Stimulated activated naive CD4-positive, alpha-beta T cell (primary cell): ENCODE results near the gene ZNF385D.
"Not testable (repeated sequence)": the region's sequence is repeated elsewhere in the genome, so short reads cannot be mapped to it uniquely, and the experiment has no call there.

Source experiments
- DNase-seq, 6 experiments: peaks; one replicate each; lab custom pipeline; 2025; lab: John Stamatoyannopoulos, UW

The ZNF385D gene

DNA sequence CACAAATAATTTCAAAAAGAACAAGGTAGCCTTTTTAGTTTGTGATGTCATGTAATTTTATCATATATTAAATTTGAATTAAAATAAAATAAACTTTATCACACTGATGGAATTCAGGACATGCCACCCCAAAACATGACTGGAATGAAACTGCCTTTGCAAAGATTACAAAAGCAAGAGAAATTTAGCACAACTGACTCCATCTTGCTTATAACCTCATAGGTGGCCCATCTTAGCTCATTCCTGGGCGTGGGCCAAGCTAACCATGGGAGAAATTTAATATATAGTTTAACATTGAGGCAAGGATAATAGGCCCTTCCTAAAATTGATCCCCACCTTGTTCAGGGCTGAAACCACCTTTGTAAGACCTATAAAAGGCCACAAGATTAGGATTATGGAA lies 235.6 kb downstream of the ZNF385D start:
- DNase-seq = no peak

DNA sequence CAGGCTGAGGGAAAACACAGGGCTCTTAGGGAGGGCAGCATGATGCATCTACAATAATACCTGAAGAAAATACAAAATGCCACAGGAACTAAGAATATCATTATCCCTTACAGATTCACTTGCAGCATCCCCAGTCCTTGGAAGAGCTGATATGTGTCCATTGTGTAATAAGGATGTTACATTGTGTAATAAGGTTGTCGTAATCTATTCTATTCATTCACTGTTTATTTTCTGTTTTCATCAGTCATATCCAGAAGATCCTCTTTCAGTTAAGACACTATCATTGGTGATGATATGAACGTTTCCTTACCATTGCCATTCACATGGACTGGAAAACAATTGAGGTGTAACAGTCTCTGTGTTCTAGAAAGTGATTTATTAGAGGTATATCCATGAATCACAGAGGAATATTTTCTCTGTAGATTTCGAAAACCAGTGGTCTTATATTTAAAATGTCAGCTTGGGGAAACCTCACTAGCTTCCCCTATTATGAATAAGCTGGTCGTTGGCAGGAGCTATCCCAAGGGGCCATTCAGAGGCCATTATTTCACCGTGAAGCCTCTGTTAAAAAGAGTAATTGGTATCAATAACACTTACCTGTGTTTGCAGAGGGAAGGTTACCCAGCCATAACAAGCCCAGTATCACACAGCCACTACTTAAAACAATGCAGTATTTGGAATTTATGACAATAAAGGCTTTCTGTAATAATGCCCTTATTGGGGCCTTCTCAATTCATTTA lies 241.1 kb downstream of the ZNF385D start:
- no peak for DNase-seq

DNA sequence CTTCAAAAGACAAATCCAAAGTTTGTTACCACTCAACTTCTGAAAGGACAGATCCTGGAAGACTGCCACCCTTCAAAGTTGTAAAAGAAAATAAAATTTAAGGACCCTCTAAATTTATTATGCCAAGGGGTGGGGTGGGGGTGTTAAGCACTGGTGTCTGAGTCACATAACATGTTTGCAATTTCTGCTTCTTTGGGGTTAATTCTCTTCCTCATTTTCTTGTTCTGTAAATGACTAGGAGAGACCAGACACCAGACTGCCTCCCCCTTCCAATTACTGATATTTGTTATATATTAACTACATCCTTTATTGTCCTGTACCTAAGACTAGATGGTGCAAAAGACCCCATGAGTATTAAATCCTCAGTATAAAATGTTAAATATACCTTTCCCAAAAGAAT lies 242.8 kb downstream of the ZNF385D start:
- no peak for DNase-seq

DNA sequence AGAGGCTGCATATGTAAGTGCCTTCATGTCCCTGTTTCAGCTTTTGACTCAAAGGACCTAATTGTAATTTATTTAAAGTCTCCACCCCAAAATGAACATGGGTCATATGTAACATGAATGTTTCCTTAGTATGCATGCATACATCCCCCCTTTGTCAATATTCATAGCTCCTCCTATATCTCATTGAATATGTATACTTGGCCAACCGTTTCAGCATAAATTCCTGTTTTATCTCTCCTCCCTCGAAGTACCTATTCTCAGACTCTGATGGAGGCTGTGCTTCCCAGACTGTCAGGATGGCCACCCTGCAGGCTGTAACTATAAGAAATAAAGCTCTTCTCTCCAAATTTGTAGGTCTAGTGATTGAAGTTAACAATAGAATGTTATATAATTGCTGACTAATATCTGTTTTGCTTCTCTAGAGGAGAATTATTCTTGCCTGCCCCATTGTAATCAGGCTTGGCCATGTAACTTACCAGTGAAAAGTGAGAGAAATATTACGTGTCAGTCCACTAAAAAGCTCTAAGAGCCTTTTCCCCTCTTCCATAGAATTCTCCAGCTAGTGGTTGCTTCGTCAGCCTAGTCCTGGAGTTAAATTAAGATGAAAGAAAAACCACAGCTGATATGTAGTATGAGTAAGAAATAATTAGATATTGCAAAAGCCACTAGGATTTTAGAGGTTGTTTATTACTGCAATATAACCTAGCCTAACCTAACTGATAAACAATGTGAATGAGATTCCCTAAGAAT lies 245.1 kb downstream of the ZNF385D start:
- DNase-seq = no peak

DNA sequence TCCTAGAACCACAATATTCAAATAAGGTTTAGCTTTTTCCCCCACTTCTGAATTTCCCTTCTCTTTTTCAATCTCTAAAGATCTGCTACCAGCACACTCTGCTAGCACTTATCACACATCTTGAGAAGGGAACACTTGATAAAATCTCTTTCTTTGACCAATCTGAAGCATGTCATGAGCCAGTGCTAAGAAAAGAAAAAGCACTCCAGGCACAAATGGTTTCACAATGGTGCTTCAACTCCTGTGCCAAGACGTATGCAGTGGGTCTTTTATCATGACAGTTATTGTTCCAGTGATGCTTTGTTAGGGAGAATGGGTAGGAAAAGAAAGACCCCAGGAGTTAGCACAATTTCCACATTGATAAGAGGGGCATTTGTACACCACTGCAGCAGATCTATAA lies 248.4 kb downstream of the ZNF385D start:
- DNase-seq = no peak

DNA sequence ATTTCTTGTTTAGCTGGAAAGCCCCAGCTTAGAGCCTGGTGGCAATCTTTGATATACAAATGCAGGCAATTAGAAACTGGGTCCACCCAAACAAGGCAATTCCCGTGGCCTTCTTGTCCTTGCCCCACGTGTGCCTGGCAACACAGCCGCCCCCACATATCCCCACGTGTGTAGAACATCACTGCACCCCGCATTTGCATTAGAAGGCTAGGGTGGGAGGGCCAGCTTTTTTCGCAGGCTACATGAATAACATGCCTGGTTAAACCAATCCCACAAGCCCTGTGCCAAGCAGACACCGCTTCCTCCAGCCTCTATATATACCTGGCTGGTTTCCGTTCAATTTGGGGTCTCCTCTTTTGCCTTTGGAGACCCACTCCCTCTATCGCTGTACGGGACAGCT lies 250.2 kb downstream of the ZNF385D start:
- no peak for DNase-seq

DNA sequence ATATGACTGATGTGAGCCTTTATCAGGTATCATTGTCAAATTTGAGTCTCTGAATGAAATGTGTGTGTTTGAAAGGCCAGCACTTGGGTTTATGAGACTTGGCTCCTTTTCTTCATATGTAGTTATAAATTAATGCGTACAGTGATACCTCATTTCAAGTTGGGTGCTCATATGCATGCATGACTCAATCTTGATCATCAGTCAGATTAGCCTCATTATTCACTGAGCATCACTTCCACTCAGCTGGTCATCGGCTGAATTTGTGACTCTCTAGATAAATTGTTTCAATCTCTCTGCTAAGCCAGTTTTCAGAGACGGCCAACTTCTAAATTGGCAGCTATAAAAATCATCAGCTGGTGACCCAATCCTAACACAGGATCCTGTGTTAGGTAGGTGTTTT lies 260.3 kb downstream of the ZNF385D start:
- DNase-seq = not testable (repeated sequence)

DNA sequence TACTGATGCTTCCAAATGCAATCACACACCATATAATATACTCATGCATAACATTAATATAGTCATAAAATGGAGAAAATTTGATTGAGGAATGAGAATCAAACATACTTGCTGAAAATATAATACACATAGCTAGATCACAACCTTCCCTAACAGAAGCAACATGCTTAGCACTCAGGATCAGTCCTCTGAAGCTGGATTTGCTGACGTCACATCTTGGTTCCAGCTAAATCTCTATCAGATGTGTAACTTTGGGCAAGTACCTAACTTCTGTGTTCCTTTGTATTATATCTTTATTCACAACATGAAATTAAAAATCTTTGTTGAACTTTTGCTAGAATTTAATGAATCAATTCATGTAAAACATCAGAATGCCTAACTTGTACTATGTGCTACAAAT lies 263.5 kb downstream of the ZNF385D start:
- DNase-seq = no peak

DNA sequence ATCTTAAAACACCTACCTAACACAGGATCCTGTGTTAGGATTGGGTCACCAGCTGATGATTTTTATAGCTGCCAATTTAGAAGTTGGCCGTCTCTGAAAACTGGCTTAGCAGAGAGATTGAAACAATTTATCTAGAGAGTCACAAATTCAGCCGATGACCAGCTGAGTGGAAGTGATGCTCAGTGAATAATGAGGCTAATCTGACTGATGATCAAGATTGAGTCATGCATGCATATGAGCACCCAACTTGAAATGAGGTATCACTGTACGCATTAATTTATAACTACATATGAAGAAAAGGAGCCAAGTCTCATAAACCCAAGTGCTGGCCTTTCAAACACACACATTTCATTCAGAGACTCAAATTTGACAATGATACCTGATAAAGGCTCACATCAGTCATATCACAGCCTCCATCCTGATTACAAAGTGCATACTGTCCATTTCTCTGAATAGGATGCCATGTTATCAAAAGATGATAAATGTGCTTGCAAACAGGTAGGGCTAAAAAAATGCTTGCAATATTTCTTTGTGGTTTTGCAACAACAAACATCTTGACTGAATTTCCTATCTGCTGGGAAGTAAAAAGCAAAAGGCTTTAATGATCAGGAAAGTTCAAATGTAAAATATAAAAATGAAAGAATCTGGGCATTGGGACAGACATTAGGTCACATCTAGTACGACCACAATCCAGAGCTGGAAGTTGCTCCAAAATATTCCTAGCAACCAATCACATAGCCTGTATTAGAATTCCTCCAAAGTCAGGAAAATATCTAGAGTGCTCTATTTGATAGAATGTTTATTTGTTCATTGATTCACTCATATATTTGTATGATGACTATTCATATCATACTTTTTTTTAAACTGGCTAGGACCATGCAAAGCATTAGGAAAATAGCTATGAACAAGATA lies 264.7 kb downstream of the ZNF385D start:
- not testable (repeated sequence) for DNase-seq

DNA sequence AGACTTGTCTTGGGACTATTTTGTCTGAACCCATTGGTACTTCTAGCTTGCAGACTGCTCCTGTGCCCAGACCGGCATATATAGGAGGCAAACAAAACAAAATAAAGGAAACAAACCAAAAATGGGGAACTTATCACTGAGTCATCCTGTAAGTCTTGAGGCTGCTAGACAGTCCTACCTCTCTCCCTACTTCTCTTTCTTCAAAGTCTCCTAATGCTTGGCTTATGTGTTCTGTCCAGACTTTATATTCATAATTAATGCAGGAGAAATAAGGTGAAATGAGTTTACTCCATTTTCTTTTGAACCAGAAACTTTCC lies 266.2 kb downstream of the ZNF385D start:
- no peak for DNase-seq

DNA sequence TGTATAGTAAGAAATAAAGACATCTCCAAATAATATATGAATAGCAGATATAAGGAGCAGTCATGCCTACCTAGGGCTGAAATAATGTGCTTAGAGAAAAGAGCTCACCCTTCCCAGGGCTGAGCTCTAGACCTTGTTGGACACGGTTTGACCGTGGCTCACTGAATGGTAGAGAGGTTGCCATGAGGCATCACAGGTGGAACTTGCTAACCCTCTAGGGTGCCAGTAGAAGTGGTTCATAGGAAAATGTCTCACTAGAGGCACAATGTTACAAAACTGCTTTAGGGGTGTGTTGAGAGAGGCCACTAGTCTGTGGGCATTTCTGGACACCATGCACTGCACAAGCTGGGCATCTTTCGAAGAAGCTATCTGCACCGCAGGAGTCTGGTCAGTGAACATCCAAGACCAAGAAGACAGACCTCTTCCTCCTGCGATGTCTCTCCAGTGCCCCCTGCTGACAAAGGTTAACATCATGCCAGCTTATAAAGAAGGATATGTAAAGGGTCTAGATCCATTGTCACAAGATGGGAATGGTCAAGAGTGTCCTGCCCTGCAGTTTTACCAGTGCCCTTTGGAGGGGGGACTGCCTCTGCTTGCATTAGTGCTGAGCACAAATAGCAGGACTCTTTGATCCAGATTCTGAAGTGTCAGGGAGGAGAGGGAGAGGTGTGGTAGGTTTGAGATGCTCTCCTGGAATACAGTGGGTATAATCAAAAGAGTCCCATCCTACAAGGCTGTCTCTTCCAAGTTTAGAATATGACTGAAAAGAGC lies 266.8 kb downstream of the ZNF385D start:
- no peak for DNase-seq

DNA sequence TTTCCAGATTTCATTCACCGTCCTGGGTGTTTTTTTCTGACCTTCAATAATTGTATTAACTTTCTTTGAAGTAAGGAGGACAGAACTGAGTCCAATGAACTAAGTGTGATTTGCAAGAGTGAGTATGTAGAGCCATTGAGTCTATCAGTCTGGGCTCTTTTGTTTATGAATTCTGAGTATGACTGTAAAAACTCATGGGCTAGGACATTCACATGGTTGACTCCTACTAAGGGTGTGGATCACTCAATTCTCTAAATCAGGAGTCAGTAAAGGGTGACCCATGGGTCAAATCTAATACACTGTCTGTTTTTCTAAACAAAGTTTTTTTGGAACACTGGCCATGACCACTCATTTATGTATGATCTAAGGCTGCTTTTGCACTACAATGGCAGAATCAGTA lies 269.0 kb downstream of the ZNF385D start:
- no peak for DNase-seq

DNA sequence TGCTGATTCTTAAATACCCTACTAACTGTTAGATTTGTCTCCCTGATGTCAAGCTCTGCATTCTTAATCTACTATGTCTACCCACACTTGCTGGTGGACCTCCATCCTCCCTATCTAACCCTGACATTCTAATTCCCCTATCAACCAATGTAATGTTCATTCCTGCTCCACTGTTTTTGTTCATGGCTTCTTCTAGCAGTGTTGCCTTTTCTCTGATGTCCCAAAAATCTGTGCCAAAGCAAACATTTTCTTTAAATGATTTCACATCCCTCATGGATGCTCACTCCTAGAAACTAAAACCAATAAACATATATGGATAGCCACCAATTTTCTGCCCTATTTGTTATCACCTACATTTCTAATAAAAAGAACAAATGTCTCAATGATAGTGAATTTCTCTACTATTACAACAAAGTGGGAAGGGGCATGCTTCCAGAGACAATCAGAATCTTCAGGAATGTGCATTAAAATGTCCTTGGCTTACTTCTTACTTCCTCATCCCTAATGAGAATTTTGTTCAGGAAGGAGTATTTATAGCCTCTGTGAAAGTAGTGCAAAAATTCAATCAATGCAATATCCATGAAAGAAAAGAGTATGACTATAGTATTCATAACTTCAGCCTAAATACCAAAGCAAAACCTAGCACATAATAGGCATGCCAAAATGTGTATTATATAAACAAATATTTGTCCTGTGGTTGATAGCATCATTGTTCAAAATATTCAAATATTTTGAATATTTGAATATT lies 273.3 kb downstream of the ZNF385D start:
- no peak for DNase-seq

DNA sequence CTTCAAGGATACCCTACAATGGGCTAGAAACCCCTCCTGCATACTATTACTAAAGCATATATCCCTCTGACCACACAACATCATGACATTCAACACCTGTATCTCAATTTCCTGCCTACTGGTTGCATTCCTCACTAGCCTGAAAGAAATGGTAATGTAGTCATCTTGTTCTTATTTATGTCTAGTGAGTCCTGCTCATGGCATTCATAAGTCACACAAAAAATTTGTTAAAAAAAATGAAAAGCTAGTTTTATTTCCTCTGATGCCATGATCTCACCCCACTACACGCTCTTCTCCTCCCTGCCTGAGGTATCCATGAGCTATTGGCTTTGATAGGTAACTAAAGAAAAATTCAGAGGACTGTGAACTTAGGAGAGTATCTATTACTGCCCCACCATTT lies 284.5 kb downstream of the ZNF385D start:
- DNase-seq = no peak

DNA sequence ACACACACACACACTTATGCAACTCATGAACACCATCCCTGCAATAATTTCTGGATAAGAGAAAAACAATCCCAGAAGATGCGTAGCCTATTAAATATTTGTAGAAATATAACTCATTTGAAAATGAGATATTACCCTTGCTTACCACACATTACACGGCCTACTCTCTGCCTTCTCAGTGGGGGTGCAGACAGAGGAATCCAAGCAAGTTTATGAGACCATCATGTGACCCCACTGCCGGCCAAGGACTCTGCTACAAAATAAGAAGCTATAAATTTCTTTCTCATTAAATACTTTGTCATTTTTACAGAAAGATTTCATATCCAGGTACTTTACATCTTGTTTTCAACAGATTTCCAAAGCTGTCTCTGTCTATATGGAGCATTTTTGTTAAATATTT lies 286.3 kb downstream of the ZNF385D start:
- DNase-seq = no peak

DNA sequence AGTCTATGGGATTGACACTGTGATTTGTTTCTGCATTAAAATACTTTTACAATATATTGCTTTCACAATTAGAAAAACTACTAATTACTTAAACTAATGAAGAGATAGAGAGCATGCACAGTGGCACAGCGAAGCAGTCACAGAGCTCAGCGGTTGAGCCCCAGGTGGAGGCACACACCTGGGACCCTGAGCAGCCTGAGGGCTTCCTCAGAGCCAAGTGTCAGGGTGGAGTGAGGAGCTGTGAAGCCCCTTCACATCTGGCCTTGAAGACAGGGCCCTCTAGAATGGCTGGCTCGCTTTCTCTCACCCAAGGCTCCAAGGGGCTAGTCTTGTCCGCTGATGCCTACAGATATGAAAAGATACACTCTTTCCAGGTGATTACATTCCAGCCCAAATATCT lies 287.7 kb downstream of the ZNF385D start:
- DNase-seq = no peak

DNA sequence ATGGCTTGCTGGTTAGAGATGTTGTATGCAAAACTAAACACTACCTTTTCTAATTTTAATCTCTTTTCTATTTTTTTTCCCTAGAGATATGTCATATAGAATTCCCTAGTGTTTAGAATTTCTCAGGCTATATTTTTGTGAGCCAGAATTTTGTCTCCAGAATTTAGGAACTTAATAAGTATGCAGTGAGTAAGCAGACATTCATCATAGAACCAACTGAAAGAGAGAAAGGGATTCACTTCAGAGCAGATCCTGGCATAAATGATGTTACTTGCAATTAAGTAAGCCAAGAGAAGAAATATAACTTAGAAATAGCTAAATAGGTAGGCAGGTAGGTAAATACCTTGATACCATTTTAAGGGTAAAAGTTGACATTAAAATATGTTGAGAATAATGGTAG lies 288.9 kb downstream of the ZNF385D start:
- no peak for DNase-seq

DNA sequence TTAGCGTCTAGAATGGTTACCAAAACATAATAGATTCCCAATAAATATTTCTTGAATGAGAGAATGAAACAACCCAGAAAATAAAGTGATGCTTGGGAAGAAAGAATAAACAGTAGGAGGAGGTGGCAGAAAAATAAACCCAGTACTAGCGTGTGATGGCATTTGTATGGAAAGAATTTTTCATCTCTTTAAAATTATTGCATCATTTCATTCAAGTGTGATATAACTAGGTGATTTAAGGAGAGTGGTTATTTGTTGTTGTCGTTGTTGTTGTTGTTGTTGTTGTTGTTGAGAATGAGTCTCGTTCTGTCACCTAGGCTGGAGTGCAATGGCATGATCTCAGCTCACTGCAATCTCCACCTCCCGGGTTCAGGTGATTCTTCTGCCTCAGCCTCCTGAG lies 293.9 kb downstream of the ZNF385D start:
- no peak for DNase-seq

DNA sequence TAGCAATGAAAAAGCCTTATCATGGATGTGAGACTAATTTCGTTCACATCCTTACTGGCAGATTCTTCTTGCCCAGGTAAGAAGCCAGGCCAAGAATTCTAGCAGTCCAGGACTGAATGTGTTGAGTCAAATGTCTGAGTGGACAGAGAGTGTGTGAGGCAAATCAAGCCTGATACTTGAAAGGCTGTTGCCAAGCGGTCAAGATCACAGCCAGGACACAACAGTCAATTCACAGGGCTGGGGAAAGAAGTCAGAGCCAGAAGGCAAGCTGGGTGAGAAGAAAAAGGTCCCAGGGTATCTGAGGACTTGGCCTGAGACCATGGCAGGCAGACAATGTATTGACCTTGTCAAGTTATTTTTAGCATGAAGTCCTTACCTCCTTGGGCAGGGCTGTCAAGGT lies 301.3 kb downstream of the ZNF385D start:
- no peak for DNase-seq

DNA sequence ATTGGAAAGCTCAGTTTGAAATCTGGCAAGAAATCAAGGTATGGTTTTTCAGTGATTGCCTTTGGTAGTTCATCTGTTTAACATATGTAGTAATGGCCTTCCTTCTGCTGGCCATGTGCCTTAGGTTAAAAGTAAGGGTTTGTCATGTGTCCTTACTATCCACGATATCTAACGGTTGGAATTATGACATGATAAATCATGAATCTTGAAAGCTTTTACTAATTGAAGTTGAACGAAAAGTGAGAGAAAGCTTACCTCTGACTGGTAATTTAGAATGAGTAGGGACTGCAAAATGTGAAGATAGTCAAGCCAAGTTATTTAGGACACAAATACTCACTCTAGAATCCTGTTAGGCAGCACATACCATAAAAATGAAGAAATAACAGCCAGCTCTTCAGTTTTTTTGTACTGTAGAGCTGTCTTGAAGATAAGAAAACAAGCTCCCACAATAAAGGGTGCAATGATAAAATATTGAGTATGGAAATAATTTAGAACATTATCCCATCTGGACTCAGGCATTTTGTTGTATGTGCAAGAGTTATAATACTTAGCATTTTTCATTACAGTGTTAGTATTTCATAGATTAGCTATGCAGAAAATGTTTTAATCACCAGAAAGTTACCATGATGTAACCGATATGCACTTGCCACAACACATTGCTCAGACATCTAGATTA lies 303.4 kb downstream of the ZNF385D start:
- no peak for DNase-seq
